A549 (cell line): ENCODE data around the gene CD8A. TPM values are rescaled to one million over a fixed set of nuclear protein-coding genes. Genes with fewer than 3 reads are reported as not detected.

ENCODE experiments used
- ATAC-seq, 2 experiments: fragments of 200-7000 bp in 1 of 2; fragments of >200 bp in 1 of 2; cut with Nextera tagmentation in 1 of 2; cut with Tn5 transposase in 1 of 2; 3 replicates each; pipeline versions ENCODE4 v1.8.0 to v1.9.1; 2018 to 2020; ENCODE audit warnings: mild to moderate bottlenecking in 1 of 2, moderate library complexity in 1 of 2
- CTCF ChIA-PET: fragments of 300-600 bp; sonication (Branson Sonifier 250); formaldehyde crosslinking; extraction: SDS; loops from one replicate; lab custom pipeline; 2021; ENCODE audit warnings: antibody characterized with exemption, inconsistent platforms; lab: Yijun Ruan, JAX
- POLR2A ChIA-PET: fragments of 350-600 bp; formaldehyde crosslinking; extraction: SDS; loops from one replicate; lab custom pipeline; 2021; ENCODE audit warnings: antibody characterized with exemption, inconsistent platforms; lab: Yijun Ruan, JAX
- DNase-seq, 2 experiments: peaks; one replicate each; pipeline versions ENCODE4 v3.0.0 to v3.0.0-alpha.2; 2011 to 2016; ENCODE audit warnings: low read depth in 1 of 2, low spot score in 1 of 2
- FAIRE-seq: peaks from 2 replicates; lab custom pipeline; 2011; peaks lifted over from hg19 to GRCh38; lab: Jason Lieb, UNC
- H3K27ac ChIP-seq, 2 experiments: fragments of >200 bp; sonication (Bioruptor Twin); formaldehyde crosslinking; 3 replicates each; pipeline ENCODE4 v1.5.1; 2016 to 2017
- H3K4me1 ChIP-seq: fragments of >200 bp; sonication (Bioruptor Twin); formaldehyde crosslinking; 3 replicates; pipeline ENCODE4 v1.6.1; 2016
- H3K4me2 ChIP-seq: fragments of >200 bp; sonication (Bioruptor Twin); formaldehyde crosslinking; 3 replicates; pipeline ENCODE4 v1.6.1; 2016
- H3K4me3 ChIP-seq: fragments of >200 bp; sonication (Bioruptor Twin); formaldehyde crosslinking; 3 replicates; pipeline ENCODE4 v1.5.1; 2016
- H3K9me3 ChIP-seq: fragments of >200 bp; sonication (Bioruptor Twin); formaldehyde crosslinking; 3 replicates; pipeline ENCODE4 v1.6.1; 2016
- ATOH8 ChIP-seq: fragments of 250-450 bp; sonication (Bioruptor Pico); IDR thresholded peaks from 2 replicates; pipeline ENCODE4 v1.5.0; 2020; ENCODE audit warnings: low read depth, mild to moderate bottlenecking, moderate library complexity
- BCL3 ChIP-seq: fragments of >200 bp; sonication (Bioruptor Twin); formaldehyde crosslinking; IDR thresholded peaks from 3 replicates; pipeline ENCODE4 v1.6.1; 2016
- BHLHE40 ChIP-seq: IDR thresholded peaks from 2 replicates; pipeline ENCODE4 v1.6.1; 2012; ENCODE audit warnings: low read depth, low read length, inconsistent platforms
- CBX8 ChIP-seq: fragments of 200-600 bp; sonication (generic); IDR thresholded peaks from 2 replicates; pipeline ENCODE4 v1.6.1; 2016
- ELK1 ChIP-seq: fragments of 150-350 bp; IDR thresholded peaks from 2 replicates; pipeline ENCODE4 v1.6.1; 2014; ENCODE audit warnings: low read depth, mild to moderate bottlenecking, low read length
- FOSB ChIP-seq: fragments of 250-450 bp; sonication (Bioruptor Pico); IDR thresholded peaks from 2 replicates; pipeline ENCODE4 v1.5.0; 2020; ENCODE audit warnings: mild to moderate bottlenecking, moderate library complexity
- FOSL2 ChIP-seq, 2 experiments: fragments of 450-650 bp in 1 of 2; fragments of >200 bp in 1 of 2; sonication (Bioruptor Twin) in 1 of 2; formaldehyde crosslinking; IDR thresholded peaks; 2 replicates each; pipeline versions ENCODE4 v1.5.0 to v1.6.1; 2016 to 2020; ENCODE audit warnings: mild to moderate bottlenecking in 1 of 2, moderate library complexity in 1 of 2
- GATA3 ChIP-seq: IDR thresholded peaks from 2 replicates; pipeline ENCODE4 v1.6.1; 2012; ENCODE audit warnings: borderline replicate concordance
- HEYL ChIP-seq: fragments of 250-450 bp; sonication (Bioruptor Pico); IDR thresholded peaks from 2 replicates; pipeline ENCODE4 v1.8.0; 2021; ENCODE audit warnings: mild to moderate bottlenecking, moderate library complexity
- HOXB13 ChIP-seq: fragments of 250-450 bp; sonication (Bioruptor Pico); IDR thresholded peaks from 2 replicates; pipeline ENCODE4 v1.5.0; 2020; ENCODE audit warnings: low read depth, mild to moderate bottlenecking, moderate library complexity
- HOXB5 ChIP-seq: fragments of 250-450 bp; sonication (Bioruptor Pico); IDR thresholded peaks from 2 replicates; pipeline ENCODE4 v1.5.0; 2020; ENCODE audit warnings: mild to moderate bottlenecking, moderate library complexity
- JUNB ChIP-seq: fragments of >200 bp; sonication (Bioruptor Twin); formaldehyde crosslinking; IDR thresholded peaks from 2 replicates; pipeline ENCODE4 v1.6.1; 2016
- KDM5A ChIP-seq: fragments of 200-600 bp; sonication (generic); IDR thresholded peaks from 2 replicates; pipeline ENCODE4 v1.6.1; 2016; ENCODE audit warnings: antibody characterized with exemption, mild to moderate bottlenecking
- MAFK ChIP-seq: fragments of 450-650 bp; IDR thresholded peaks from 2 replicates; pipeline ENCODE4 v1.6.1; 2014; ENCODE audit not compliant: partially characterized antibody
- MAX ChIP-seq: IDR thresholded peaks from 2 replicates; pipeline ENCODE4 v1.6.1; 2012
- MAZ ChIP-seq: fragments of 150-350 bp; IDR thresholded peaks from 2 replicates; pipeline ENCODE4 v1.6.1; 2014; ENCODE audit warnings: antibody characterized with exemption, low read depth, low read length, borderline replicate concordance
- MYC ChIP-seq: IDR thresholded peaks from 2 replicates; pipeline ENCODE4 v1.6.1; 2012; ENCODE audit warnings: mild to moderate bottlenecking, inconsistent platforms, low read length, improper control_type of control experiment, borderline replicate concordance
- NPAS2 ChIP-seq: fragments of 250-450 bp; sonication (Bioruptor Pico); IDR thresholded peaks from 2 replicates; pipeline ENCODE4 v1.8.0; 2022; ENCODE audit warnings: mild to moderate bottlenecking, moderate library complexity, borderline replicate concordance
- NR3C1 ChIP-seq: fragments of >200 bp; sonication (Bioruptor Twin); formaldehyde crosslinking; IDR thresholded peaks from 3 replicates; pipeline ENCODE4 v1.6.1; 2017
- POLR2AphosphoS2 ChIP-seq: conservative IDR thresholded peaks from 2 replicates; pipeline ENCODE4 v1.6.1; 2012; ENCODE audit warnings: low read length, improper control_type of control experiment, inconsistent platforms
- REST ChIP-seq: fragments of 200-600 bp; sonication (generic); IDR thresholded peaks from 2 replicates; pipeline ENCODE4 v1.6.1; 2016; ENCODE audit warnings: antibody characterized with exemption, mild to moderate bottlenecking, moderate library complexity
- SREBF2 ChIP-seq: fragments of 450-650 bp; IDR thresholded peaks from 2 replicates; pipeline ENCODE4 v1.6.1; 2014; ENCODE audit warnings: mild to moderate bottlenecking, moderate library complexity
- TFCP2L1 ChIP-seq: fragments of 250-450 bp; sonication (Bioruptor Pico); IDR thresholded peaks from 2 replicates; pipeline ENCODE4 v1.5.0; 2021; ENCODE audit warnings: mild to moderate bottlenecking
- ZC3H11A ChIP-seq: fragments of 450-650 bp; IDR thresholded peaks from 2 replicates; pipeline ENCODE4 v1.6.1; 2014; ENCODE audit warnings: antibody characterized with exemption, mild to moderate bottlenecking
- WGBS: methylation state at CpG from one replicate; pipeline ENCODE4 v1.1.6; 2017; ENCODE audit errors: missing lambda C conversion rate; 5-methylcytosine and 5-hydroxymethylcytosine counted together
- polyA plus RNA-seq, 4 experiments: library from polyadenylated mRNA; depleted of rRNA in 3 of 4; stranded (reverse); fragments of >200 nt; fragmentation: RNase III in 1 of 4; extraction: RNeasy Plus Mini Kit Qiagen cat#74134 plus additional on column Dnase treatment in 1 of 4; gene quantifications; 2 replicates in 3 of 4; 3 replicates in 1 of 4; pipeline ENCODE4 v1.2.3, GENCODE V29; 2011 to 2017

The CD8A gene
- polyA plus RNA-seq, 2 of the 4 experiments (the other 2 are of a cell fraction) = 0.10 to 0.40 TPM

GRCh38 chr2:86832334-86833096 is 41.8 kb upstream of the CD8A start (continued):
- no peak for TF ChIP-seq TFCP2L1
- TF ChIP-seq, all 56 proteins: peak for 0

- no peak overlapping the region for H3K27ac ChIP-seq
- H3K4me1 ChIP-seq = peaks cover under 1% of the 10 kb centered on the region; the same call in 2 of the 3 replicates
- no peak overlapping the region for H3K4me2 ChIP-seq
- no peaks in the 10 kb centered on the region for H3K9me3 ChIP-seq
- no peak overlapping the region for H3K4me3 ChIP-seq
- ATAC-seq (no peak), DNase-seq (no peak), FAIRE-seq (no peak)
- POLR2A ChIA-PET = no interaction called here
- 78% methylated on average over 2 of the region's 2 CpGs for WGBS
- CTCF ChIA-PET = interaction anchor here (0.6 to 2.3 kb wide), 3 partner anchors 10 to 32 kb away, joined by 3 to 9 read pairs (median 3); no protein-coding TSS in a partner anchor
- TF ChIP-seq FOSL2 (IDR thresholded peaks at IDR 0.05) (no peak), FOSL2 (CRISPR knock-in tag; IDR thresholded peaks at IDR 0.05) (no peak), MYC (no peak), POLR2AphosphoS2 (no peak)
Measured at GRCh38 chr2:86831537-86831936, 40.8 kb upstream of the CD8A start.

GRCh38 chr2:86826951-86827350 is 36.2 kb upstream of the CD8A start:
- H3K4me1 ChIP-seq = no peaks in the 10 kb centered on the region
- POLR2A ChIA-PET = no interaction called here
- ATAC-seq (no peak), DNase-seq (no peak), FAIRE-seq (no peak)
- H3K4me2 ChIP-seq = no peak overlapping the region
- no peak overlapping the region for H3K4me3 ChIP-seq
- CTCF ChIA-PET = no interaction called here
- WGBS = 65% methylated on average over 4 of the region's 4 CpGs
- TF ChIP-seq NR3C1 (no peak), MAFK (no peak), MAZ (no peak), FOSB (CRISPR knock-in tag) (no peak), SREBF2 (no peak), POLR2AphosphoS2 (no peak), JUNB (no peak), HOXB13 (CRISPR knock-in tag) (no peak), MAX (no peak), CBX8 (no peak), ATOH8 (CRISPR knock-in tag) (no peak), HOXB5 (no peak), NPAS2 (CRISPR knock-in tag) (no peak)
- no peak overlapping the region for H3K27ac ChIP-seq
- peaks cover 9% of the 10 kb centered on the region; the same call in 2 of the 3 replicates for H3K9me3 ChIP-seq

- Histone ChIP-seq H3K4me3 (no peak overlapping the region), H3K4me1 (no peaks in the 10 kb centered on the region), H3K4me2 (no peak overlapping the region), H3K27ac (no peak overlapping the region), H3K9me3 (peaks cover 9% of the 10 kb centered on the region; the same call in 2 of the 3 replicates)
- no peak for DNase-seq
- ChIA-PET CTCF (interaction anchor here (1.8 kb wide), 1 partner anchor 18 kb away, joined by 4 read pairs; no protein-coding TSS in a partner anchor), POLR2A (no interaction called here)
- no peak for FAIRE-seq
- ATAC-seq = 0 out of 6 replicates have a peak, but pooled peaks of 1 of the 2 experiments have one; percentile 22
- 64% methylated on average over 16 of the region's 16 CpGs for WGBS
- TF ChIP-seq ELK1 (no peak), GATA3 (no peak), HEYL (CRISPR knock-in tag) (no peak), FOSL2 (IDR thresholded peaks at IDR 0.05) (no peak), FOSL2 (CRISPR knock-in tag; IDR thresholded peaks at IDR 0.05) (no peak), BCL3 (no peak), BHLHE40 (no peak), ZC3H11A (no peak), REST (no peak), NR3C1 (no peak), KDM5A (no peak), TFCP2L1 (no peak)
Measured at GRCh38 chr2:86825693-86826381, 35.1 kb upstream of the CD8A start.
